Trophoblast cell (in vitro differentiated cells and primary cell): ENCODE results near the gene PNP.

Source experiments
- DNase-seq, 2 donors: peaks; one replicate each; pipeline ENCODE4 v3.0.0-alpha.2; 2016
- H2AFZ ChIP-seq: 2 replicates; pipeline ENCODE4 v1.6.1; 2013; ENCODE audit warnings: low read length, moderate library complexity, mild to moderate bottlenecking; ENCODE audit not compliant: insufficient read depth, poor library complexity
- H2AK5ac ChIP-seq: 2 replicates; pipeline ENCODE4 v1.6.1; 2013; ENCODE audit warnings: mild to moderate bottlenecking, low read length
- H2BK120ac ChIP-seq: 2 replicates; pipeline ENCODE4 v1.6.1; 2013; ENCODE audit warnings: low read length, mild to moderate bottlenecking, moderate library complexity; ENCODE audit not compliant: insufficient read depth, poor library complexity
- H2BK12ac ChIP-seq: 2 replicates; pipeline ENCODE4 v1.6.1; 2013; ENCODE audit warnings: mild to moderate bottlenecking, low read length, moderate library complexity
- H2BK5ac ChIP-seq: 2 replicates; pipeline ENCODE4 v1.6.1; 2013; ENCODE audit warnings: low read length, low read depth, moderate library complexity, mild to moderate bottlenecking; ENCODE audit not compliant: poor library complexity
- H3K14ac ChIP-seq: 2 replicates; pipeline ENCODE4 v1.6.1; 2013; ENCODE audit warnings: mild to moderate bottlenecking, low read length
- H3K18ac ChIP-seq: 2 replicates; pipeline ENCODE4 v1.6.1; 2013; ENCODE audit warnings: mild to moderate bottlenecking, low read length
- H3K23ac ChIP-seq: 2 replicates; pipeline ENCODE4 v1.6.1; 2013; ENCODE audit warnings: low read length
- H3K27ac ChIP-seq: 2 replicates; pipeline ENCODE4 v1.5.1; 2013; ENCODE audit warnings: low read depth, mild to moderate bottlenecking, inconsistent platforms, low read length, moderate library complexity
- H3K27me3 ChIP-seq: 2 replicates; pipeline ENCODE4 v1.6.1; 2013; ENCODE audit warnings: inconsistent platforms, mild to moderate bottlenecking, low read length, moderate library complexity; ENCODE audit not compliant: insufficient read depth
- H3K36me3 ChIP-seq, 2 experiments: 1 replicate in 1 of 2; 2 replicates in 1 of 2; pipeline ENCODE4 v1.6.1; 2013; ENCODE audit warnings: low read length in 2 of 2, mild to moderate bottlenecking in 2 of 2, moderate library complexity in 1 of 2; ENCODE audit not compliant: insufficient read depth in 2 of 2, control insufficient read depth in 1 of 2
- H3K4ac ChIP-seq: 2 replicates; pipeline ENCODE4 v1.6.1; 2013; ENCODE audit warnings: low read depth, mild to moderate bottlenecking, low read length, moderate library complexity
- H3K4me1 ChIP-seq, 2 experiments: 1 replicate in 1 of 2; 2 replicates in 1 of 2; pipeline ENCODE4 v1.6.1; 2013; ENCODE audit warnings: low read length in 2 of 2, mild to moderate bottlenecking in 2 of 2, moderate library complexity in 1 of 2; ENCODE audit not compliant: insufficient read depth in 2 of 2, control insufficient read depth in 1 of 2
- H3K4me2 ChIP-seq: 2 replicates; pipeline ENCODE4 v1.6.1; 2013; ENCODE audit warnings: inconsistent platforms, mild to moderate bottlenecking, low read length, moderate library complexity
- H3K4me3 ChIP-seq: 2 replicates; pipeline ENCODE4 v1.5.1; 2013; ENCODE audit warnings: mild to moderate bottlenecking, low read depth, low read length, inconsistent platforms
- H3K79me1 ChIP-seq: one replicate; pipeline ENCODE4 v1.6.1; 2013; ENCODE audit warnings: low read length
- H3K79me2 ChIP-seq: 2 replicates; pipeline ENCODE4 v1.6.1; 2013; ENCODE audit warnings: low read length, mild to moderate bottlenecking; ENCODE audit not compliant: control insufficient read depth, insufficient read depth, poor library complexity
- H3K9ac ChIP-seq: 2 replicates; pipeline ENCODE4 v1.6.1; 2013; ENCODE audit warnings: mild to moderate bottlenecking, low read length
- H3K9me3 ChIP-seq: 2 replicates; pipeline ENCODE4 v1.6.1; 2013; ENCODE audit warnings: low read depth, mild to moderate bottlenecking, control low read depth, inconsistent platforms, low read length; ENCODE audit not compliant: insufficient read depth
- H4K12ac ChIP-seq: 2 replicates; pipeline ENCODE4 v1.6.1; 2013; ENCODE audit warnings: low read depth, mild to moderate bottlenecking, low read length, moderate library complexity
- H4K8ac ChIP-seq: 2 replicates; pipeline ENCODE4 v1.6.1; 2013; ENCODE audit warnings: low read depth, mild to moderate bottlenecking, low read length, moderate library complexity
- H4K91ac ChIP-seq: one replicate; pipeline ENCODE4 v1.6.1; 2013; ENCODE audit warnings: low read depth, mild to moderate bottlenecking, low read length, moderate library complexity
- WGBS: extraction: QIAGEN DNeasy Blood & Tissue Kit; methylation state at CpG from one replicate; pipeline ENCODE4 v1.1.7; 2013; ENCODE audit warnings: missing lambda C conversion rate; ENCODE audit not compliant: insufficient read length, insufficient coverage; ENCODE audit errors: extremely low coverage; 5-methylcytosine and 5-hydroxymethylcytosine counted together

Gene PNP

GRCh38 chr14:20489093-20489994 is 20.1 kb downstream of the PNP start:
- Histone ChIP-seq H4K12ac (no peak overlapping the region), H4K8ac (no peak overlapping the region), H3K4ac (no peak overlapping the region), H2AK5ac (no peak overlapping the region), H3K4me3 (no peak overlapping the region), H2BK120ac (peak overlapping the region; percentile 17), H3K9me3 (no peaks in the 10 kb centered on the region), H3K14ac (no peak overlapping the region), H3K23ac (no peak overlapping the region), H3K79me2 (no peaks in the 10 kb centered on the region), H3K36me3 (no peaks in the 10 kb centered on the region), H3K4me2 (no peak overlapping the region), H3K4me1 (peaks cover 10 to 16% of the 10 kb centered on the region in 2 experiments), H3K18ac (no peak overlapping the region), H2AFZ (peak overlapping the region; percentile 52), H3K27me3 (no peaks in the 10 kb centered on the region), H2BK12ac (no peak overlapping the region), H3K9ac (no peak overlapping the region), H3K27ac (peak overlapping the region; percentile 38), H4K91ac (no peak overlapping the region), H2BK5ac (no peak overlapping the region), H3K79me1 (peaks cover 2% of the 10 kb centered on the region)
- DNase-seq, result peak; percentile 31 to 84
- WGBS, result no CpG with 5 or more reads among the region's 6 CpGs

GRCh38 chr14:20490563-20490962 is 21.4 kb downstream of the PNP start:
- H2AK5ac ChIP-seq, result no peak overlapping the region
- no peak overlapping the region for H3K4me3 ChIP-seq
- no peak for DNase-seq
- peaks cover 2% of the 10 kb centered on the region for H3K79me1 ChIP-seq
- no peaks in the 10 kb centered on the region for H3K79me2 ChIP-seq
- peaks cover 10 to 16% of the 10 kb centered on the region in 2 experiments for H3K4me1 ChIP-seq
- no peak overlapping the region for H3K9ac ChIP-seq
- no peak overlapping the region for H2AFZ ChIP-seq
- no peak overlapping the region for H3K4ac ChIP-seq
- H3K14ac ChIP-seq, result no peak overlapping the region
- no peak overlapping the region for H3K23ac ChIP-seq
- H3K27ac ChIP-seq, result no peak overlapping the region
- WGBS, result no CpG with 5 or more reads among the region's 6 CpGs
- no peak overlapping the region for H2BK12ac ChIP-seq
- H4K12ac ChIP-seq, result no peak overlapping the region
- H3K9me3 ChIP-seq, result no peaks in the 10 kb centered on the region
- no peak overlapping the region for H4K91ac ChIP-seq
- H3K36me3 ChIP-seq, result no peaks in the 10 kb centered on the region
- H2BK120ac ChIP-seq, result no peak overlapping the region
- H2BK5ac ChIP-seq, result no peak overlapping the region
- no peak overlapping the region for H3K18ac ChIP-seq
- H3K4me2 ChIP-seq, result no peak overlapping the region
- no peak overlapping the region for H4K8ac ChIP-seq
- H3K27me3 ChIP-seq, result no peaks in the 10 kb centered on the region

- Histone ChIP-seq H3K4ac (no peak overlapping the region), H2AK5ac (no peak overlapping the region), H4K8ac (no peak overlapping the region), H3K18ac (no peak overlapping the region), H3K36me3 (no peaks in the 10 kb centered on the region), H3K79me1 (peaks cover 2% of the 10 kb centered on the region), H3K4me2 (no peak overlapping the region), H2BK5ac (no peak overlapping the region), H3K4me1 (peaks cover 10 to 16% of the 10 kb centered on the region in 2 experiments), H2BK120ac (no peak overlapping the region), H3K14ac (no peak overlapping the region), H3K9ac (no peak overlapping the region), H3K23ac (no peak overlapping the region), H3K4me3 (no peak overlapping the region), H3K9me3 (no peaks in the 10 kb centered on the region), H3K79me2 (no peaks in the 10 kb centered on the region), H3K27ac (no peak overlapping the region), H2AFZ (no peak overlapping the region), H2BK12ac (no peak overlapping the region), H3K27me3 (no peaks in the 10 kb centered on the region), H4K12ac (no peak overlapping the region), H4K91ac (no peak overlapping the region)
- no peak for DNase-seq
- WGBS, result no CpG with 5 or more reads among the region's 4 CpGs
Observed at GRCh38 chr14:20492486-20492885, 23.3 kb downstream of the PNP start.

- Histone ChIP-seq H3K79me1 (peaks cover 2% of the 10 kb centered on the region), H3K4me1 (peaks cover 10 to 16% of the 10 kb centered on the region in 2 experiments), H3K27me3 (no peaks in the 10 kb centered on the region), H3K79me2 (no peaks in the 10 kb centered on the region), H3K9ac (no peak overlapping the region), H4K12ac (no peak overlapping the region), H3K4me3 (no peak overlapping the region), H3K14ac (no peak overlapping the region), H4K91ac (no peak overlapping the region), H4K8ac (no peak overlapping the region), H3K4ac (no peak overlapping the region), H3K27ac (no peak overlapping the region), H2BK120ac (no peak overlapping the region), H2AK5ac (no peak overlapping the region), H3K4me2 (no peak overlapping the region), H3K36me3 (no peaks in the 10 kb centered on the region), H2AFZ (no peak overlapping the region), H3K9me3 (no peaks in the 10 kb centered on the region), H3K23ac (no peak overlapping the region), H3K18ac (no peak overlapping the region), H2BK12ac (no peak overlapping the region), H2BK5ac (no peak overlapping the region)
- WGBS, result no CpG with 5 or more reads among the region's 2 CpGs
- DNase-seq, result no peak
Observed at GRCh38 chr14:20493634-20494033, 24.4 kb downstream of the PNP start.
